Astrocyte (in vitro differentiated cells and primary cell): ENCODE data around the gene ZC3H18. TPM values are rescaled to one million over a fixed set of nuclear protein-coding genes. Genes with fewer than 3 reads are reported as not detected.

Source experiments
- DNase-seq: peaks from one replicate; pipeline ENCODE4 v3.0.0-alpha.2; 2010; ENCODE audit warnings: low read depth
- FAIRE-seq: peaks from 2 replicates; lab custom pipeline; 2011; peaks lifted over from hg19 to GRCh38; lab: Jason Lieb, UNC
- H2AFZ ChIP-seq: 2 replicates; pipeline ENCODE4 v1.6.0; 2012; ENCODE audit warnings: low read depth, low read length, inconsistent platforms
- H3K27ac ChIP-seq: 2 replicates; pipeline ENCODE4 v1.5.1; 2011; ENCODE audit warnings: low read depth, low read length, inconsistent platforms
- H3K27me3 ChIP-seq: 2 replicates; pipeline ENCODE4 v1.6.0; 2011; ENCODE audit warnings: low read length, inconsistent platforms; ENCODE audit not compliant: insufficient read depth
- H3K36me3 ChIP-seq: 2 replicates; pipeline ENCODE4 v1.5.1; 2011; ENCODE audit warnings: low read length, inconsistent platforms; ENCODE audit not compliant: insufficient read depth
- H3K4me1 ChIP-seq: 2 replicates; pipeline ENCODE4 v1.5.1; 2011; ENCODE audit warnings: low read length, inconsistent platforms; ENCODE audit not compliant: insufficient read depth
- H3K4me2 ChIP-seq: 2 replicates; pipeline ENCODE4 v1.6.0; 2012; ENCODE audit warnings: low read length, inconsistent platforms
- H3K4me3 ChIP-seq: 2 replicates; pipeline ENCODE4 v1.5.1; 2011; ENCODE audit warnings: low read depth, mild to moderate bottlenecking, low read length, inconsistent platforms; ENCODE audit not compliant: insufficient read depth
- H3K79me2 ChIP-seq: 2 replicates; pipeline ENCODE4 v1.6.0; 2012; ENCODE audit warnings: mild to moderate bottlenecking, low read length, inconsistent platforms; ENCODE audit not compliant: insufficient read depth
- H3K9ac ChIP-seq: 2 replicates; pipeline ENCODE4 v1.6.0; 2012; ENCODE audit warnings: mild to moderate bottlenecking, low read length, inconsistent platforms
- H3K9me3 ChIP-seq: 2 replicates; pipeline ENCODE4 v1.5.1; 2012; ENCODE audit warnings: low read depth, mild to moderate bottlenecking, low read length, inconsistent platforms; ENCODE audit not compliant: insufficient read depth
- H4K20me1 ChIP-seq: 2 replicates; pipeline ENCODE4 v1.6.0; 2012; ENCODE audit warnings: low read length, inconsistent platforms; ENCODE audit not compliant: insufficient read depth
- H3K27ac Mint-ChIP-seq: one replicate; pipeline ENCODE4 v1.8.0; 2021; ENCODE audit warnings: mild to moderate bottlenecking, mixed read lengths; ENCODE audit not compliant: unreplicated experiment
- H3K27me3 Mint-ChIP-seq: one replicate; pipeline ENCODE4 v1.8.0; 2021; ENCODE audit warnings: low read depth, mixed read lengths; ENCODE audit not compliant: unreplicated experiment
- H3K36me3 Mint-ChIP-seq: one replicate; pipeline ENCODE4 v1.8.0; 2021; ENCODE audit warnings: low read depth, mixed read lengths; ENCODE audit not compliant: unreplicated experiment
- H3K4me1 Mint-ChIP-seq: one replicate; pipeline ENCODE4 v1.8.0; 2021; ENCODE audit warnings: low read depth, mixed read lengths; ENCODE audit not compliant: unreplicated experiment
- H3K4me3 Mint-ChIP-seq: one replicate; pipeline ENCODE4 v1.8.0; 2021; ENCODE audit warnings: mild to moderate bottlenecking, moderate library complexity, mixed read lengths; ENCODE audit not compliant: unreplicated experiment
- H3K9me3 Mint-ChIP-seq: one replicate; pipeline ENCODE4 v1.8.0; 2021; ENCODE audit warnings: mild to moderate bottlenecking, mixed read lengths; ENCODE audit not compliant: unreplicated experiment
- CTCF ChIP-seq: IDR thresholded peaks from 2 replicates; pipeline ENCODE4 v1.5.1; 2011; ENCODE audit warnings: low read depth, mild to moderate bottlenecking, inconsistent platforms, low read length, moderate library complexity; ENCODE audit not compliant: insufficient read depth
- EZH2 ChIP-seq: IDR thresholded peaks from 2 replicates; pipeline ENCODE4 v1.6.1; 2012; ENCODE audit warnings: mild to moderate bottlenecking, low read length, inconsistent platforms; ENCODE audit not compliant: insufficient read depth
- total RNA-seq: library from RNA; stranded (reverse); gene quantifications from 2 replicates; pipeline ENCODE4 v1.2.1, GENCODE V29; 2021

ZC3H18 gene
- total RNA-seq, 1 donor from 2014 or later, result 32.8 TPM

DNA sequence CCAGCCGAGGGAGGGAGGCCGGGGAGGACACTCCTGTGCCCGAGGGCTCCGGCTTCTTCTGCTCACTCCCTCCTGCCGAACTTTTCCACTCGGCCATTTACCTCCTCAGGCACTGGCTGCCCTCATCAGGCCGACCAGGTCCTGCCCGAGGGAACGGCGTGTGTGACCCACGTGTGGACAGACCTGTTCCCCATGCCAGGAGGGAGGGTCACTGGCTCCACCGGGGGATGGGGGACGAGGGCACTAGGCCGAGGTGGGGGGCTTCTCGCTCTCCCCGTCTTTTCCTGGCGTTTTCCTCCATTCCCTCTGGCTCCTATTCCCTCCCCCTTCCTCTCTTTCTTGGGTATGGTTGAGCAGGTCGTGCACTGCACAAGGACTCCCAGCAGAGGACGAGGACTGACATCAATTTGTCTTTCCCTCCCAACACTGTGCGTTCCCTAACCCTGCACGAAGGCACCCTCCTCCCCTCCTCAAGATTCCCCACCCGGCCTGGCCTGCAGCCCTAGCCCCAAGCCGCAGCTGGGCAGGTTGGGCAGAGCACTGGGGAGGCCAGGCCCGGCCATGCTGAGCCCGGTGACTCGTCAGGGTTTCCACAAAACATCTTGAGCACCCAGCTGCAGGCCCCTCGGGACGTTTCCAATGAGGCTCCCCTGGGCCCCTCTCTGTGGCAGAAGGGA is 64.9 kb downstream of the ZC3H18 start:
- peak overlapping the region; percentile 68 for H3K4me3 Mint-ChIP-seq
- no peak overlapping the region for H2AFZ ChIP-seq
- peak overlapping the region; percentile 47 for H3K27ac Mint-ChIP-seq
- H3K4me1 ChIP-seq, result peaks cover 14% of the 10 kb centered on the region
- peak overlapping the region; percentile 8 for H3K9ac ChIP-seq
- peak overlapping the region; percentile 81 for H3K4me2 ChIP-seq
- no peak overlapping the region for H3K27ac ChIP-seq
- H3K79me2 ChIP-seq, result no peaks in the 10 kb centered on the region
- peaks cover 15% of the 10 kb centered on the region for H3K27me3 ChIP-seq
- no peaks in the 10 kb centered on the region for H3K9me3 Mint-ChIP-seq
- no peak for TF ChIP-seq EZH2
- no peak for TF ChIP-seq CTCF
- FAIRE-seq, result no peak
- H4K20me1 ChIP-seq, result peaks cover 14% of the 10 kb centered on the region
- no peaks in the 10 kb centered on the region for H3K9me3 ChIP-seq
- no peak for DNase-seq
- peaks cover 9% of the 10 kb centered on the region for H3K36me3 Mint-ChIP-seq
- H3K4me1 Mint-ChIP-seq, result peaks cover 7% of the 10 kb centered on the region
- peaks cover 4% of the 10 kb centered on the region for H3K36me3 ChIP-seq
- H3K4me3 ChIP-seq, result peak overlapping the region; percentile 28
- peaks cover 9% of the 10 kb centered on the region for H3K27me3 Mint-ChIP-seq

- no peak overlapping the region for H3K4me3 ChIP-seq
- TF ChIP-seq CTCF (no peak), EZH2 (no peak)
- DNase-seq (no peak), FAIRE-seq (no peak)
- H3K27ac Mint-ChIP-seq, result no peak overlapping the region
- peaks cover 7% of the 10 kb centered on the region for H3K4me1 Mint-ChIP-seq
- peaks cover 4% of the 10 kb centered on the region for H3K36me3 ChIP-seq
- peaks cover 14% of the 10 kb centered on the region for H3K4me1 ChIP-seq
- peaks cover 13% of the 10 kb centered on the region for H3K27me3 Mint-ChIP-seq
- no peak overlapping the region for H3K9ac ChIP-seq
- H2AFZ ChIP-seq, result no peak overlapping the region
- peak overlapping the region; percentile 57 for H3K4me3 Mint-ChIP-seq
- no peak overlapping the region for H3K4me2 ChIP-seq
- peaks cover 20% of the 10 kb centered on the region for H3K27me3 ChIP-seq
- no peaks in the 10 kb centered on the region for H3K9me3 Mint-ChIP-seq
- no peak overlapping the region for H3K27ac ChIP-seq
- no peaks in the 10 kb centered on the region for H3K79me2 ChIP-seq
- H4K20me1 ChIP-seq, result peaks cover 14% of the 10 kb centered on the region
- H3K9me3 ChIP-seq, result no peaks in the 10 kb centered on the region
- H3K36me3 Mint-ChIP-seq, result peaks cover 9% of the 10 kb centered on the region
Measured at GRCh38 chr16:88635671-88636319, 65.6 kb downstream of the ZC3H18 start.
